ENCODE measurements around the gene NDOR1. TPM values are rescaled to one million over a fixed set of nuclear protein-coding genes. Genes with fewer than 3 reads are reported as not detected.

NDOR1 gene
- total RNA-seq, 1 experiment from 2014 or later = 27.7 TPM

- ChIA-PET CTCF (no interaction called here), POLR2A (ENCODE audit: unreplicated experiment) (no interaction called here)
- Histone ChIP-seq H3K36me3 (ENCODE audit: low read depth) (no peaks in the 10 kb centered on the region), H2AFZ (no peak overlapping the region), H3K4me3 (no peak overlapping the region), H3K4me1 (replicated peaks; ENCODE audit: insufficient read depth) (peaks cover 14% of the 10 kb centered on the region), H3K9me2 (ENCODE audit: insufficient read depth) (no peaks in the 10 kb centered on the region), H3K27ac (no peak overlapping the region), H4K20me1 (ENCODE audit: insufficient read depth) (no peaks in the 10 kb centered on the region), H3K9me3 (ENCODE audit: insufficient read depth, low read depth) (no peaks in the 10 kb centered on the region), H3K27me3 (ENCODE audit: insufficient read depth, low read depth) (no peaks in the 10 kb centered on the region), H3F3A (ENCODE audit: insufficient read depth, low read depth) (peaks cover 6% of the 10 kb centered on the region; the same call in 1 of the 2 replicates), H3K4me2 (no peak overlapping the region), H3K79me2 (ENCODE audit: low read depth) (peaks cover 22% of the 10 kb centered on the region)
- no TSS peak for BruUV-seq (replicated peaks)
- intact Hi-C loops (cut with micrococcal nuclease; ENCODE audit: unreplicated experiment) = no loop called here
- TF ChIP-seq CTCF (conservative IDR thresholded peaks at IDR 0.05) = no peak
- no peak for TF ChIP-seq EZH2 (IDR thresholded peaks at IDR 0.05; ENCODE audit: low read depth)
- DNase-seq = no peak
These were observed 21.4 kb upstream of the NDOR1 start for GRCh38 chr9:137183980-137184595.

- no peaks in the 10 kb centered on the region for H3K36me3 ChIP-seq (ENCODE audit: low read depth)
- POLR2A ChIA-PET (ENCODE audit: unreplicated experiment) = no interaction called here
These were observed 20.4 kb upstream of the NDOR1 start for GRCh38 chr9:137184881-137185660.

GRCh38 chr9:137185921-137186320, 19.6 kb upstream of the NDOR1 start:
- Histone ChIP-seq H3K4me2 (no peak overlapping the region), H3K27ac (no peak overlapping the region), H3K4me1 (replicated peaks; ENCODE audit: insufficient read depth) (peaks cover 32% of the 10 kb centered on the region), H3K27me3 (ENCODE audit: insufficient read depth, low read depth) (no peaks in the 10 kb centered on the region), H3K9me3 (ENCODE audit: insufficient read depth, low read depth) (no peaks in the 10 kb centered on the region), H3K4me3 (no peak overlapping the region), H3F3A (ENCODE audit: insufficient read depth, low read depth) (peaks cover 18% of the 10 kb centered on the region), H4K20me1 (ENCODE audit: insufficient read depth) (peaks cover 11% of the 10 kb centered on the region), H2AFZ (no peak overlapping the region), H3K9me2 (ENCODE audit: insufficient read depth) (no peaks in the 10 kb centered on the region), H3K36me3 (ENCODE audit: low read depth) (no peaks in the 10 kb centered on the region), H3K79me2 (ENCODE audit: low read depth) (peaks cover 30% of the 10 kb centered on the region)
- ChIA-PET POLR2A (ENCODE audit: unreplicated experiment) (no interaction called here), CTCF (no interaction called here)
- TF ChIP-seq EZH2 (IDR thresholded peaks at IDR 0.05; ENCODE audit: low read depth) (no peak), CTCF (conservative IDR thresholded peaks at IDR 0.05) (no peak)
- intact Hi-C loops (cut with micrococcal nuclease; ENCODE audit: unreplicated experiment) = no loop called here
- DNase-seq = no peak
- BruUV-seq (replicated peaks) = no TSS peak

More at GRCh38 chr9:137184881-137185660, 20.4 kb upstream of the NDOR1 start:
- Histone ChIP-seq H3F3A (ENCODE audit: insufficient read depth, low read depth) (peaks cover 16% of the 10 kb centered on the region), H3K9me3 (ENCODE audit: insufficient read depth, low read depth) (no peaks in the 10 kb centered on the region), H3K27me3 (ENCODE audit: insufficient read depth, low read depth) (no peaks in the 10 kb centered on the region), H2AFZ (no peak overlapping the region), H3K4me1 (replicated peaks; ENCODE audit: insufficient read depth) (peaks cover 23% of the 10 kb centered on the region), H3K79me2 (ENCODE audit: low read depth) (peaks cover 28% of the 10 kb centered on the region), H3K27ac (no peak overlapping the region), H3K4me2 (no peak overlapping the region), H3K9me2 (ENCODE audit: insufficient read depth) (no peaks in the 10 kb centered on the region), H4K20me1 (ENCODE audit: insufficient read depth) (peaks cover 8% of the 10 kb centered on the region), H3K4me3 (no peak overlapping the region)
- CTCF ChIA-PET = no interaction called here
- no TSS peak for BruUV-seq (replicated peaks)
- no peak for TF ChIP-seq CTCF (conservative IDR thresholded peaks at IDR 0.05)
- TF ChIP-seq EZH2 (IDR thresholded peaks at IDR 0.05; ENCODE audit: low read depth) = no peak
- no peak for DNase-seq
- intact Hi-C loops (cut with micrococcal nuclease; ENCODE audit: unreplicated experiment) = no loop called here
